ENCODE data around the gene NKTR.
A peak's percentile ranks its signal among the peaks of the same experiment; 100 is the strongest.

NKTR gene

GRCh38 chr3:42662813-42663535, 62.5 kb downstream of the NKTR start:
- DNase-seq: no peak

DNA sequence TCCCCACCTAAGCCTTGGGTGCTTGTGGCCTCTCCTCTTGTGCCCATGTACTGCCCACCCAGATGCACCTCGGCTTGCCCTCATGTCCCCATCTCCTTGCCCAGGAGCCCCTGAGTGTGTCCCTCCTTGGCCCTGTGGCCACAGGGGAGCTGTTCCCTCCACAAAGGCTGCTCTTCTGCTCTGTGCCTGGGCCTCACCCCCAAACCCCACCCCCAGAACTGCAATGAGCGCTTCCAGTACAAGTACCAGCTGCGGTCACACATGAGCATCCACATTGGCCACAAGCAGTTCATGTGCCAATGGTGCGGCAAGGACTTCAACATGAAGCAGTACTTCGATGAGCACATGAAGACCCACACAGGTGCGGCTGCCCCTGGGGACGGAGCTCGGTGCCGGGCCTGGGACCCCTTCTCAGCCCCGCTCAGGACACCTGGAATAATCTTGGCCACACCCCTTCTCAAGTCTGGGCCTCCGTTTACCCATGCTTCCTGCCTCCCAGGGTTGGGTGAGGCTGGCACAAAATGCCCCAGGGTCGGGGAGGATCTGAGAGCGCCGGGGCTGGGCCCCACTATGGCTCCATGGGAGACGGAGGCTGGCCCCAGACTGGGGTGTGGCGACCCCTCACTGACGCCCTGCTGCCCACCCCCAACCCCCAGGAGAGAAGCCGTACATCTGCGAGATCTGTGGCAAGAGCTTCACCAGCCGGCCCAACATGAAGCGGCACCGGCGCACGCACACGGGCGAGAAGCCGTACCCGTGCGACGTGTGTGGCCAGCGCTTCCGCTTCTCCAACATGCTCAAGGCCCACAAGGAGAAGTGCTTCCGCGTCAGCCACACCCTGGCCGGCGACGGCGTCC, 63.3 kb downstream of the NKTR start:
- no peak for DNase-seq

GRCh38 chr3:42664438-42664803, 63.9 kb downstream of the NKTR start:
- no peak for DNase-seq

DNA sequence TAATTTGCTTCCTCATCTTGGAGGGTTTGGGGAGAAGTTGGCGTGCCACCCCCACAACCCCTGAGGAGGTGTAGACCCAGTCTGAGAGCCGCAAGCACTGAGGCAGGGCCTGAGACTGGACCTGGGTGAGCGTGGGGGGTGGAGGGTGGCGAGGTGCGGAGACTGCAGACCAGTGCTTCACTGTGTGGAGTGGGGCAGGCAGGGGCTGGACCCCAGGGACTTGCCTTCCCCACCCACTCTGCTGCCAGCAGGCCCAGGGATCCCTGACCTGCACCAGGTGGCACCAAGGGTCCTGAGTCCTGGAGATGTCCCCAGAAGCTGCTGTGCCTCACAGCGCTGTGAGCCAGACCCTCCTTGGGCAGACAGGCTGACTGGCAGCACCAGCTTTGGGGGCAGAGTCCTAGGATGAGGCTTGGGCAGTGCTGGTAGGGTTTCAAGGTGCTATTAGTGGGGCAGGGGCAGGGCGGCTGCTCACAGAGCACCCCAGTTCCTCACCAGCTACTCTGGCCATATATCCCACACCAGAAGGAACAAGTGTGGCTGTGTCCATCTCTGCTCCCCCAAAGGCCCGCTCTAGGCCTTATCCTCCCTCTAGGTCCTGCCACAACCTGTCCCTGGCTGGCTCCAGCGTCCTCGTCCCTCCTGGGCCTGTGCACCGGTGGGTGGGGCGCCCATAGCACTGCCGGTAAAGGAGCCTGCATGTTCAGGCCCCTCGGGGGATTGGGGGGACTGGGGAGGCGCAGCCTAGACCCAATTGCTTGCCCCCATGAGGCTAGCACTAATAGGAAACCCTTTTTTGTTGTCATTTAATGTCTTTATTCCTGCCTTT, 64.8 kb downstream of the NKTR start:
- no peak for DNase-seq

DNA sequence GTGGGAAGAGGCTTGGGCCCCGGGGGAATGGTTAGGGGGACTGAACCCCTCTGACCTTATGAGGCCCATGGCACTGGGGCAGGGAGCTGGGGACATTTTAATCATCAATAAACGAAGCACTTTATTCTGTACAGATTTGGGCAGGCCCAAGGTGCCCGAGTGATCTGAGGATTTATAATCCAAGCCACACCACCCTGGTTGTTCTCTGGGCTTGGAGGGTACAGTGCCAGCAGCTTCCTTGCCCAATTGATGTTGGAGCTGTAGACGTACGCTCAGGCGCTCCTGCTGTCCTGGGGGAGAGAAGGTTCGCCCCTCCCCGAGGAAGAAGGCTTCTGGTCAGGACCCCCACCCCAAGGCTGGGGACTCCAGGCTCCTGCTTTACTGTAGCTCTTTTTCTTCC, 65.5 kb downstream of the NKTR start:
- DNase-seq: no peak

GRCh38 chr3:42666577-42666998, 66.1 kb downstream of the NKTR start:
- no peak for DNase-seq

- DNase-seq: no peak
These were observed 66.6 kb downstream of the NKTR start for GRCh38 chr3:42667096-42667522.

GRCh38 chr3:42667523-42668412, 67.3 kb downstream of the NKTR start:
- DNase-seq: peak; percentile 20

- no peak for DNase-seq
These were observed 67.9 kb downstream of the NKTR start for GRCh38 chr3:42668413-42668760.

- DNase-seq: no peak
These were observed 68.3 kb downstream of the NKTR start for GRCh38 chr3:42668793-42669217.

DNA sequence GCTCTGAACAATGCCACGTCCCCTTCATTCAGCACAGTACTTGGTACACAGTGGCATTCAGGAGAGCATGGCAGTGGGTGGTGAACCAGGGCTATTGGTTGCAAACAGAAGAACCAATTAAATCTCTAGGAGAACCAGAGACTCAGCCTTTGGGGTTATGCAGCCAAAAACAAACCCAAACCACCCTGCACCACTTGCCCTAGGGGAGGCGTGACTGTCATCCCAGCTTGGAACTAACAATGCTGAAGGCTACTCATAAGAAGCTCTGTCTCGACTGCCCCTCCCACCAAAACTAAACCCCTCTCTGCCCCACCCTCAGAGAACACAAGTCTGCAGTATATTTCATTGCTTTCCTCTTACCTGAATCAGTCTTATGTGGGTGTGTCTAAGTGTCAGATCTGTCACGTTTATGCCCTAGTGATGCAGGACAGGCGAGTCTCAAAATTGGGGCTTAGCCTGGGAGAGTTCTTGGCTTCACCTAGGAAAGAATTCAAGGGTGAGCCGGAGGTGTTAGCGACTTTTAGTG, 69.6 kb downstream of the NKTR start:
- no peak for DNase-seq

GRCh38 chr3:42670670-42671069, 70.2 kb downstream of the NKTR start:
- DNase-seq: no peak

DNA sequence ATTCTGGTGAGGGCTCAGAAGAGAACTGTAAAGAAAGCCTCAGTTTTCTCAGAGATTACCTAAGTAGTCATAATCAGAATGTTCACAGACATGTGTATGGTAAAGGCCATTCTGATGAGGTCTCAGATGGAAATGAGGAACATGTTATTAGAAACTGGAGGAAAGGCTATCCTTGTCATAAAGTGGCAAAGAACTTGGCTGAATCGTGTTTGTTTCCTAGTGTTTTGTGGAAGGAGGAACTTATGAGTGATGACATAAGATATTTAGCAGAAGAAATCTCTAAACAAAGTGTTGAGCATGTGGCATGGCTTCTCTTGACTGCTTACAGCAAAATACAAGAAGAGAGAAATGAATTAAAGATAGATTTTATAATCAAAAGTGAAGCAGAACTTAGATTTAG, 72.0 kb downstream of the NKTR start:
- DNase-seq: no peak

DNA sequence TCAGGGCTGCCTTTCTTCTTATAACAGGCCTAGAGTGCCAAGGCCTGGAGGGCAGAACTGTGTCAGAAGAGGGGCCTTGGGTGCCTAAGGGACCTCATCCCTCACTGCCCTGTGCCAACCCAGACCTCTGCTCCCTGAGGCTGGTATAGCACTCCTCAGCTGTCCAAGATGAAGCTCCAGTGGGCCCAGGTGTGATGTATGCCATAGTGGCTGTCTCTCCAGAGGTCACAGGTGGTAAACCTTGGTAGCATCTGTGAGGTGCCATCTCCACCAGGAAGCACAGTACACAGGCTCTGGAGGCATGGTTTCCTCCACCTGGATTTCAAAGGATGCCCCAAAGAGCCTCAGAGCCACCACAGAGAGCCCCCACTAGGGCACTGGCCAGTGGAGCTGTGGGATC, 72.6 kb downstream of the NKTR start:
- DNase-seq: no peak

- no peak for DNase-seq
These were observed 73.7 kb downstream of the NKTR start for GRCh38 chr3:42674146-42674545.

DNA sequence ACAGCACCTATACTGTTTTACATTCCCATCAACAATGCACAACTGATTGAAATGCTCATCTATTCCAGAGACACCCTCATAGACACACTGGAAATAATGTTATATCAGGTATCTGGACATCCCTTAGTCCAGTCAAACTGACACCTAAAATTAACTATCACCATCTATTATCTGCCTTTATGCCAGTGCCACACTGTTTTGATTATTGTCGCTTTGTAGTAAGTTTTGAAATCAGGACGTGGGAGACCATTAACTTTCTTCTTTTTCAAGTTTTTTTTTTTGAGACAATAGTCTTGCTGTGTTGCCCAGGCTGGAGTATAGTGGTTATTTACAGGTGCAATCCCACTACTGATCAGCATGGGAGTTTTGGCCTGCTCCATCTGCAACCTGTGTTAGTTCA, 75.4 kb downstream of the NKTR start:
- no peak for DNase-seq

DNA sequence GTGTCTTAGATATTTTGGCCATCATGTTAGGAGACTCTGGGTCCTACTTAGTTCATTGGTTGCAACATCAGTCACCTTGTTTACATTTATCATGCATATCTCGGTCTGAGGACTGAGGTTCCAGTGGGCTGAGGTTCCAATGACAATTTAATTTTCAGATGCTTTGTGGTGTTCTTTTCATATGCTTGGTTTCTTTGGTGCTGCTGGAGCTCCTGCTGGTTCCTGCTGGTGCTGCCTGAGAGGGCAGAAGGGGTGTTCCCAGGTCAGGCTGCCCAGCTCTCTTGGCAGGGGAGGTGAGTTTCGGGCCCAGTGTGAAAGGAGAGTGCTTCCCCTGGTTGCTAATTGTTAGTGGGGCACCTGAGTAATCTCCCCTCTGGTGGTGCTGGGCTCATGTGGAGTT, 78.0 kb downstream of the NKTR start:
- DNase-seq: no peak

DNA sequence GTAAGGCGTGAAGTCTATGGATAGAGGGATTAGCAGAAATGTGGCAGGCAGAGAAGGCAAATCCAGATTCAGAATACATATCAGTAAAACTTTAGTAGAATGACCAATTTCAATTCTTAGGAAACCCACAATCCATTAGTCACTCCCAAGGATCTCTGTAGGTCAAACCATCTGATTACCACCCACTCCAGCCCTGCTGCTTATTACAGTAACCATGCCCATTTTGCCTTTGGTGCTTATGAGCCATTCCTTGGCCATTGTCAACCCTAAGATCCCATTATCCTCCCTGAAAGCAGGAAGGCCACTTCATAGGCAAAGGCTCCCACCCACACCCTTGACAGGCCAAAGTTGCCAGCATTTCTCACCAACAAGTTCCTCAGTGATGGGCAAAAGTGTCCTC, 79.8 kb downstream of the NKTR start:
- peak; percentile 64 for DNase-seq

DNA sequence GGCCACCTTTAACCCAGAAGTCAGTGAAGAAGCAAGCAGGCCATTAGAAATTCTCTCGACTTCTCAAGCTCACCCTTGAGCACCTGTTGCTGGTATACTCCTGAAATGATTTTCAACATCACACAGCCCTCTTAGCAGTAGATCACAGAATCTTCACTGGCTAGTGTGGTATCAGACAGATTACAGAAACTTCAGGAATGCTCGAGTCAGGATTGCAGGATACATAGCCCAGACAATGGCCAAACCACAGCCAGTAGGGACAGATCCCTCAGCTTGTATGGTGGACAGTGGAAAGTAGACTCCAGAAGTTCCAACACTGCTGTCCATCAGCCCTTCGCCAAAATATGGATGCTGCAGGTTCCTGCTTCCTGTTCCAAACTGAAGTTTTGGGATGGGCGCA, 80.3 kb downstream of the NKTR start:
- DNase-seq: no peak

GRCh38 chr3:42681361-42682038, 81.0 kb downstream of the NKTR start:
- DNase-seq: no peak

- DNase-seq: no peak
These were observed 82.0 kb downstream of the NKTR start for GRCh38 chr3:42682301-42683070.

Data from EL (cell line).